ENCODE data around the gene SMIM5.

Gene SMIM5

DNA sequence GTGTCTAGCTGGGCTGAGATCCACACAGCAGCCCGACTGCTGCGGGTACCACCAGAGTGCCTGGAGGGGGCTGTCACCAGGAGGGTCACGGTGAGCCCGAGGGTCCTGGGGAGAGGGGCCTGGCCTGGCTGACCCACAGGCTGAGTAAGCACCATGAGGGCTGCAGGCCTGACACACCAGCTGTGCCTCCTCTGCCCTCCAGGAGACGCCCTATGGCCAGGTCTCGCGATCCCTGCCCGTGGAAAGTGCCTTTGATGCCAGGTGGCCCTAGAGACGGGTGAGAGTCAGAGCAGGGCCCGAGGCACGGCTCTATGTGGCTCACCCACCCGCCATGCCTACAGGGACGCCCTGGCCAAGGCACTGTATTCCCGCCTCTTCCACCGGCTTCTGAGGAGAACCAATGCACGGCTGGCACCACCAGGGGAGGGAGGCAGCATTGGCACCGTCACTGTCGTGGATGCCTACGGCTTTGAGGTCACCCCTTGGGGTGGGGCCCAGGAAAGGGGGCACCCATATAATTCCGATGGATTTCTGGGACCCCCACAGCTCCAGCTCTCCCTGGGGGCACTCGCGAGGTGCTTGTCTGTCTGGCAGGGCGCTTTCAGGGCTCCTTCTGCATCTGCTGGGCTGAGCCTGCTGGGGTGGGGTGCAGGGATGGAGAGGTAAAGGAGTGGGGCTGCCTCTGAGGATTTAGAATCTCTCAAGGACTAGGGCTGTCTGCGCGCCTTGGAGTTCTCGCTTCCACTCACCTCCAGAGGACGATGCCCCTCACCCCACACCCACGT, 38.5 kb upstream of the SMIM5 start:
- no peaks in the 10 kb centered on the region for H3K27me3 Mint-ChIP-seq
- no peaks in the 10 kb centered on the region for H3K9me3 Mint-ChIP-seq
- H3K27ac Mint-ChIP-seq = no peak overlapping the region
- peaks cover 21% of the 10 kb centered on the region for H3K36me3 Mint-ChIP-seq (ENCODE audit: low read depth)
- H3K4me3 Mint-ChIP-seq = no peak overlapping the region
- intact Hi-C loops (cut with micrococcal nuclease) = no loop called here
- peaks cover 18% of the 10 kb centered on the region for H3K4me1 Mint-ChIP-seq (ENCODE audit: low read depth)

DNA sequence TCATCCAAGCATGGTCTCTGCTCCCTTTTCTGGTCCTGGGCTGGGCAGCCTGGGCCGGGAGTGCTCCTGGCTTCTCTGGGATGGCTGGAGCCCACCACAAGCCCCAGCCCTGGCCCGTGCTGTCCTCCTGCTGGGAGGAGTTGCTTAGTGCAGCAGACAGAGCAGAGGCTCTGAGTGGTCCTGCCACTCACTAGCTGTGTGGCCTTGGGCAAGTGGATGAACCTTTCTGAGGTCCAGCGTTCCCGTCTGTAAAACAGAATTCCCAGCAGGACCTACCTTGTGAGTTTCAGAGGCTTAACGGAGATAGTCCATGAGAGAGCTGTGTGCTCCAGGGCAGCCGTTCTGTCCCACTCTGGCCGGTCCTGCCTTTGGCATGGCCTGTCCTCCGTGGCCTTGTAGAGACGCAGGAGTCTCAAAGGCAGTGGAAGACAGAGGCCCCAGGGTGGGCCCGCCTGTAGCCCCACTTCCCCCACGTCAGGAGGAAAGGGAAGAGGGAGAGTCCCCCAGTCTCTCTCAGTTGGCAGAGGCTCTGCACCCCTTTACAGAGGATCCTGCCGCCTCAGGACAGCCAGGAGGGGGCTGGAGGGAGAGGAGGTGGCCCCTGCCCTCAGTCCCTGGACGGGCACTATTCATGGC, 37.8 kb upstream of the SMIM5 start:
- intact Hi-C loops (cut with micrococcal nuclease) = no loop called here
- H3K4me3 Mint-ChIP-seq = no peak overlapping the region
- H3K27ac Mint-ChIP-seq = no peak overlapping the region
- no peaks in the 10 kb centered on the region for H3K9me3 Mint-ChIP-seq
- H3K36me3 Mint-ChIP-seq (ENCODE audit: low read depth) = peaks cover 21% of the 10 kb centered on the region
- peaks cover 11% of the 10 kb centered on the region for H3K4me1 Mint-ChIP-seq (ENCODE audit: low read depth)
- H3K27me3 Mint-ChIP-seq = no peaks in the 10 kb centered on the region

DNA sequence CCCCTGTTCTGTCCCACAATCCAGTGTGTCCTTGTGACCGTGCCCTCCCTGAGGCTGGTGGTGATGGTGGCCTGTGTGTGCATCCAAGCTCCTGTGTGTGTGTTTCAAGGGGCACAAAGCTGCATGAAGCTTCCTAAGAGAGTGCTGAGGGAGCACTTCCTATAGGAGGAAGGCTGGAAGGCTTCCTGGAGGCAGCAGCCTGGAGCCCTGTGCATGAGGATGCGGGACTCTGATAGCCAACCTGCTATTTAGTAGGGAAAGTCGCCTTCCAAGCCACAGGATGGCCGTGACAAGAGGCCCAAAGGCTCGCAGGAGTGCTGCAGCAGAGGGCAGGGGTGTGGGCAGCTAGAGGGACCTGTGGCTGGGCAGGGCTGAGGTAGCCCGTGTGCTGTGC, 37.3 kb upstream of the SMIM5 start:
- Mint-ChIP-seq H3K4me3 (no peak overlapping the region), H3K9me3 (no peaks in the 10 kb centered on the region), H3K36me3 (ENCODE audit: low read depth) (peaks cover 18% of the 10 kb centered on the region), H3K27ac (no peak overlapping the region), H3K27me3 (no peaks in the 10 kb centered on the region), H3K4me1 (ENCODE audit: low read depth) (peaks cover 6% of the 10 kb centered on the region)
- intact Hi-C loops (cut with micrococcal nuclease) = no loop called here

DNA sequence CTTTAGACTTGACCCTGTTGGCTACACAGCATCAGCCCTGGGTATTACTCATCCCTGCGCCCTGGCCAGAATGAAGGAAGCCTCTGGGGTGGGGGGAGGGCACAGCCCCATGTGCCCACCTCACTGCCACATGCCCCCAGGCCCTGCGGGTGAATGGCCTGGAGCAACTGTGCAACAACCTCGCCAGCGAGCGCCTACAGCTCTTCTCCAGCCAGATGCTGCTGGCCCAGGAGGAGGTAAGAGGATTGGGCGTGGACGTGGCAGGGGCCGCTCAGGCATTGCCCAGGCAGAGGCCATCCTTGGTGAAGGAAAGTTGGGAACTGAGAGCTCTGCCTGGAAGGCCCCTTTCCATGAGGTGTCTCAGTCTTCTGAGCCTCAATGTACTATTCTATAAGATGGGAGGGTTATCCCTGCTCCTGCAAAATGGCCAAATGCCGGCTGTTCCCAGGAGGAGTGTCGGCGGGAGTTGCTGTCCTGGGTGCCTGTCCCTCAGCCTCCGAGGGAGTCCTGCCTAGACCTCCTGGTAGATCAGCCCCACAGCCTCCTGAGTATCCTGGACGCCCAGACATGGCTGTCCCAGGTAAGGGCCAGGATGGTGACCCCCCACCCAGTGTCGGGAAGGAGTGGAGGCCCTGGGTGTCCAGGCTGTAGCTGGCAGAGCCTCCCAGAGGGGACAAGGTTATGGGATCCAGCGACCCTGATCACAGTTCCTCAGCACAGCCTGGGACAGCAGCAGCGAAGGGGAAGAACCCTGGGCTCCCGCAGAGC, 36.7 kb upstream of the SMIM5 start:
- Mint-ChIP-seq H3K27me3 (no peaks in the 10 kb centered on the region), H3K4me1 (ENCODE audit: low read depth) (peaks cover 5% of the 10 kb centered on the region), H3K27ac (no peak overlapping the region), H3K9me3 (no peaks in the 10 kb centered on the region), H3K36me3 (ENCODE audit: low read depth) (peaks cover 17% of the 10 kb centered on the region), H3K4me3 (no peak overlapping the region)
- intact Hi-C loops (cut with micrococcal nuclease) = no loop called here

DNA sequence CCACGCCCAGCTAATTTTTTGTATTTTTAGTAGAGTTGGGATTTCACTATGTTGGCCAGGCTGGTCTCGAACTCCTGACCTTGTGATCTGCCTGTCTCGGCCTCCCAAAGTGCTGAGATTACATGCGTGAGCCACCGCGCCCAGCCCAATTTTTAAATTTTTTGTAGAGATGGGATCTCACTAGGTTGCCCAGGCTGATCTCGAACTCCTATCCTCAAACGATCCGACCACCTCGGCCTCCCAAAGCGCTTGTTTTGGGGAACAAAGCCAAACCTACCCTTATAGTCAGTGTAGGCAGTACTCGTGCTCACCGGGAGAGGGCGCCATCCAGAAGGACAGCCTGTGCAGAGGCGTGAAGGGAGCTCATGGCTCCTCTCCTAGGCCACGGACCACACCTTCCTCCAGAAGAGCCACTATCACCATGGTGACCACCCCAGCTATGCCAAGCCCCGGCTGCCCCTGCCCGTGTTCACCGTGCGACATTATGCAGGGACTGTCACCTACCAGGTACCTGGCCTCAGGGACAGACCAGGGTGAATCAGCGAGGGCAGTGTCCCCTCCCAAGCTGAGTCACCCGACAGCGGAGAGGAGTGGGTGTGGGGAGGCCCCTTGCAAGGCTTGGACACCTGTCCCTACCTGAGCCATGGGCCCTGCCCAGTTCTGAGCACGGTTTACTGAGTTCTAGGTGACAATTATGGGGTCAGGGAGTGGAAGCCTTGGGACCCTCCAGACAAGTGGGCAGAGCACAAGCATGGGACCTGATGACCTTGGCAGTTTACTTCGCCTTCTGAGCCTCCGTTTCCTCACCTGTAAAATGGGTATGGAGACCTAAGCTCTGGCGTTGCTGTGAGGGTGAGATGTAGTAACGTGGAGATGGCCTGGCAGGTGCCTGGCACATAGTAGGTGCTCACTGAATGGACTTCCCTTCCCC, 31.9 kb upstream of the SMIM5 start:
- Mint-ChIP-seq H3K36me3 (ENCODE audit: low read depth) (peaks cover 22% of the 10 kb centered on the region), H3K27ac (no peak overlapping the region), H3K9me3 (no peaks in the 10 kb centered on the region), H3K4me1 (ENCODE audit: low read depth) (peaks cover 27% of the 10 kb centered on the region), H3K27me3 (no peaks in the 10 kb centered on the region), H3K4me3 (no peak overlapping the region)
- intact Hi-C loops (cut with micrococcal nuclease) = no loop called here

DNA sequence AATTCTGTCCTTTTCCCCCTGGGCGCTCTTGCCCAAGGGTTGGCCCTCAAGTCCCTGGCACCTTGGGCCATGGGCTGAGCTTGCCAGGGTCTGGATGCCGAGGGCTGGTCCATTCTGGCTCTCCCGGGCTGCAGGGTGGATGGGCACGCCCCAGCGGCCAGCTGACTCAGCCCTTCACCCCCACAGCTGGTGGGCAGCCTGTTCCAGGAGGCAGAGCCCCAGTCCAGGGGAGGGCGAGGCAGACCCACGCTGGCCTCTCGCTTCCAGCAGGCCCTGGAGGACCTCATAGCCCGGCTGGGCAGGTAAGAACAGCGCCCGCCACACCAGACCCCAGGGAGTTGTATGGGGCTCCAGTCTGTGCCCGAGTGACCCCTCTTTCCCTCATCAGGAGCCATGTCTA, 30.6 kb upstream of the SMIM5 start:
- intact Hi-C loops (cut with micrococcal nuclease) = no loop called here
- H3K36me3 Mint-ChIP-seq (ENCODE audit: low read depth) = peaks cover 22% of the 10 kb centered on the region
- no peaks in the 10 kb centered on the region for H3K9me3 Mint-ChIP-seq
- no peaks in the 10 kb centered on the region for H3K27me3 Mint-ChIP-seq
- H3K27ac Mint-ChIP-seq = no peak overlapping the region
- H3K4me1 Mint-ChIP-seq (ENCODE audit: low read depth) = peaks cover 27% of the 10 kb centered on the region
- no peak overlapping the region for H3K4me3 Mint-ChIP-seq

DNA sequence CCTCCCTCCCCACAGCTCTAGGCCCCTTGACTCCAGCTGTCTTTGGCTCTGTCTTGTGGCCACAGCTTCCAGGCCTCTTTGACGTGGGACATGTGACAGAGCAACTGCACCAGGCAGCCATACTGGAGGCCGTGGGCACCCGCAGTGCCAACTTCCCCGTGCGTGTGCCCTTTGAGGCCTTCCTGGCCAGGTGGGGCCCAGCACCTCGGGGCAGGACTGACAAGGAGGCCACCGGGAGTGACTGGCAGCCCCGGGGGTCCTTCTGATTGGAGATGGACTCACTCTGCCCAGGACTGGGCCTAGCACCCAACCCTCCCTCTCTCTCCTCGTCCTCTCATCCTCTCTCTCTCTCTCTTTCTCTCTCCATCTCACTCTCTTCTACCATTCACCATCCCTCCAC, 30.1 kb upstream of the SMIM5 start:
- no peak overlapping the region for H3K4me3 Mint-ChIP-seq
- intact Hi-C loops (cut with micrococcal nuclease) = no loop called here
- H3K9me3 Mint-ChIP-seq = no peaks in the 10 kb centered on the region
- H3K4me1 Mint-ChIP-seq (ENCODE audit: low read depth) = peaks cover 27% of the 10 kb centered on the region
- H3K36me3 Mint-ChIP-seq (ENCODE audit: low read depth) = peaks cover 22% of the 10 kb centered on the region
- H3K27me3 Mint-ChIP-seq = no peaks in the 10 kb centered on the region
- no peak overlapping the region for H3K27ac Mint-ChIP-seq

DNA sequence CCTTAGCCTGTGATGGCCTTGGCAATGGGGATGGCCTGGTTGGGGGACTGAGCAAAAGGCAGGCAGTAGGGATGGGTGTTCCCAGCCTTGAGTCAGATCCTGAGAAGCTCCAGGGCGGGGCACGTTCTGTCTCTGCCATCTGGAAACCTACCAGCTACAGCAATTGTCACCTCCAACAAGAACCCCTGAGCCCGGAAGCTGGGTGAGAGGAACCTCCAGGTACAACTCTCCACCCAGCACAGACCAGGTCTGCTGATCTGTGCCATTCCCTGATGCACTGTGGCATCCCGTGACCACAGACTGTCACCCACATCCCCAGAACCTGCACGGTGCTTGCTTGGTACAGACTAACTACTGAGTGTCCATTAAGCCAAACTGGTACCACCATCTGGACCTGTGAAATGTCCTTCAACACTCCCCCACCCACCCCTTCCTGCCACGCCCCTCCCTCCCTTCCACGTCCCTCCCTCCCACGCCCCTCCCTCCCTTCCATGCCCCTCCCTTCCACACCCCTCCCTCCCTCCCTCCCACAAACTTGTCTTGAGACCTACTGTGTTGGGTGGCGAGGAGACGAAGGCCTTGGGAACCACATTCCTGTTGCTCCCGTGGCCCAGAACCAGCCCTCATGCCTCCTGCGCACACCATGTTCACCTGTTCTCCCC, 29.1 kb upstream of the SMIM5 start:
- H3K9me3 Mint-ChIP-seq = no peaks in the 10 kb centered on the region
- H3K27me3 Mint-ChIP-seq = no peaks in the 10 kb centered on the region

DNA sequence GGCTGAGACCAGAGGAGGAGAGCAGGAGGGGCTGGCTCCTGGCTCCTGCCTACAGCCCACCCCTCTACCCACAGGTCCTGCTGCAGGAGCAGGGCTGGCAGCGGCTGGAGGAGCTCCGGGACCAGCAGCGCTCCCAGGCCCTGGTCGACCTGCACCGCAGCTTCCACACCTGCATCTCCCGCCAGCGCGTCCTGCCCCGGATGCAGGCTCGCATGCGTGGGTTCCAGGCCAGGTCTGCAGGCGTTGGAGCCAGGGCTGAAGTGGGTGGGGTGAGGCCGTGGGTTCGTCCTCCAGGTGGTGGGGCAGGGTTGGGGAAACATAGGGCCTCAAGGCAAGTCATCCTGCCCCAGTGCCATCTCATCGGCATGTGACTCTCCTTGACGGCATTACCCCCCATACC, 27.4 kb upstream of the SMIM5 start:
- no peak overlapping the region for H3K27ac Mint-ChIP-seq
- no peak overlapping the region for H3K4me3 Mint-ChIP-seq
- no peaks in the 10 kb centered on the region for H3K27me3 Mint-ChIP-seq
- intact Hi-C loops (cut with micrococcal nuclease) = no loop called here
- no peaks in the 10 kb centered on the region for H3K9me3 Mint-ChIP-seq
- H3K36me3 Mint-ChIP-seq (ENCODE audit: low read depth) = peaks cover 32% of the 10 kb centered on the region
- peaks cover 27% of the 10 kb centered on the region for H3K4me1 Mint-ChIP-seq (ENCODE audit: low read depth)

More for the DNA sequence above, 29.1 kb upstream of the SMIM5 start:
- Mint-ChIP-seq H3K4me3 (no peak overlapping the region), H3K27ac (no peak overlapping the region), H3K36me3 (ENCODE audit: low read depth) (peaks cover 22% of the 10 kb centered on the region), H3K4me1 (ENCODE audit: low read depth) (peaks cover 27% of the 10 kb centered on the region)
- intact Hi-C loops (cut with micrococcal nuclease) = no loop called here

DNA sequence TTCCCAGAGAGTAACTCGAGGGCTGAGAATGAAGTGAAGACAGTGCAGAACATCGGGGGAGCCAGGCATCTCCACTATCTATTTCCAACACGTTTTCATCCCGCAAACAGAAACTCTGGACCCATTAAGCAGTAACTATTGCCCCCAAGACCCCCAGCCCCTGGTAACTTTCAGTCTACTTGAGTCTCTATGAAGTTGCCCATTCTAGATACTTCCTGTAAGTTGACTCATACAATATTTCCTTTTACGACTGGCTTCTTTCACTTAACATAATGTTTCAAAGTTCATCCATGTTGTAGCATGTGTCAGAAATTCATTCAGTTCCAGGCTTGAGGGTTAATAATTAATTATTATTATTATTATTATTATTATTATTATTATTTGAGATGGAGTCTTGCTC, 26.1 kb upstream of the SMIM5 start:
- Mint-ChIP-seq H3K27ac (no peak overlapping the region), H3K4me3 (no peak overlapping the region), H3K36me3 (ENCODE audit: low read depth) (peaks cover 35% of the 10 kb centered on the region)

DNA sequence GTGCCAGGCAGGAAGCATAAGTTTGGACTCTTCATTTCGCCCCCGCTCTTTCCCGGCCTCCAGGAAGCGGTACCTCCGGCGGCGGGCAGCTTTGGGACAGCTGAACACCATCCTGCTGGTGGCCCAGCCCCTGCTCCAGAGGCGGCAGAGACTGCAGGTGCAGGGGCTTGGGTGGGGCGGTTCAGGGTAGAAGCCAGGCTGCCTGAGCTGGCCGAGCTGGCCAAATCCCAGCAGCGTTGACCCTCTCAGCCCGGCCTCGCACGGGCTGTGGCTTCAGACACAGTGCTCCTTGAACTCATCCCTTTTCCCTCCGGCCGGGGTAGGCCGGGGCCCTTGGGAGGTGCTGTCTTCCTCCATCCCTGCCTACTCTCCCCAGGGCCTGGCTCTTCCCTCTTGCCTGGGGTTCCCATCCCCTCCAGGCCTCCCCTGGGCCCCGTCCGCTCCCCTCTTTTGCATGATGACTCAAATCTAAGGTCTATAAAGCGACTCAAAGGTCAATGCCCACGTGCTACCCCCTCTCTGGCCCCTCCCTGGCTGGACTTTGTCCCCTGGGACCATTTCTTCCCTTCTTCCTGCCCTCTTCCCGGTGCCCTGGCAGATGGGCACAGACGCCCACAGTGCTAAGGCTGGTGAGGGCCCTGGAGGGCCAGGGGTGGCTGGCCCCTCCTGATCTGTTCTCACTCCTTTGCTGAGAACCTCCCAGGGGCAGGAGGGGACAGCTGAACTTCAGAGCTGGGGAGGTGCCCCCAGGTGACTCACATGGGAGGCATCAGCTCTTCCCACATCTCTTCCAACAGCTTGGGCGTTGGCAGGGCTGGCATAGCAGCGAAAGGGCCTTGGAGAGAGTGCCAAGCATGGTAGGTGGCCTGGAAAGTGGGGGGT, 22.9 kb upstream of the SMIM5 start:
- intact Hi-C loops (cut with micrococcal nuclease) = no loop called here
- H3K4me1 Mint-ChIP-seq (ENCODE audit: low read depth) = no peaks in the 10 kb centered on the region
- H3K9me3 Mint-ChIP-seq = no peaks in the 10 kb centered on the region
- H3K27me3 Mint-ChIP-seq = no peaks in the 10 kb centered on the region
- peaks cover 55% of the 10 kb centered on the region for H3K36me3 Mint-ChIP-seq (ENCODE audit: low read depth)
- H3K4me3 Mint-ChIP-seq = no peak overlapping the region
- no peak overlapping the region for H3K27ac Mint-ChIP-seq

More for the DNA sequence above, 26.1 kb upstream of the SMIM5 start:
- intact Hi-C loops (cut with micrococcal nuclease) = no loop called here
- Mint-ChIP-seq H3K4me1 (ENCODE audit: low read depth) (peaks cover 17% of the 10 kb centered on the region), H3K27me3 (no peaks in the 10 kb centered on the region), H3K9me3 (no peaks in the 10 kb centered on the region)

DNA sequence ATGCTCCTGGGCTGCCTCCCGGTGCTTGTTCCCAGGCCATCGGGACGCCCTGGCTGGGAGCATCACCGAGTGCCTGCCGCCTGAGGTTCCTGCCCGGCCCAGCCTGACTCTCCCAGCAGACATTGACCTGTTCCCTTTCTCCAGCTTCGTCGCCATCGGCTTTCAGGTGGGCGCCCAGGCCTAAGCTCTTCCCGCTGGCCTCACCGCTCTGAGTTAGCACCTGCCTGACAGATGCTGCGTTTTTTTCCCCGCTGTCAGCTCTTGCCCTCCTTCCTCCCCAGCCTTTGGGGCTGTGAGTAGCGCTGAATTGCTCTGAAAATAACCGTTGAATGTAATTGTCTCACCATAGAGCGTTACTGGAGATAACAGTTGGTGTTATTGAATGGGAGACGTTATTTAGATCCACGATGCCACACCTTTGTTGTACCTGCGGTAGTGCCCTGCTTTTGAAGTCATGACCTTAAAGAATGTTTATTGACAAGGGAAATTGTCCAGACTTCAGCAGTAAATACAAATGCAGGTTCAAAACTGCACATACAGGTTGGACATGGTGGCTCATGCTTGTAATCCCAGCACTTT, 21.3 kb upstream of the SMIM5 start:
- Mint-ChIP-seq H3K4me3 (no peak overlapping the region), H3K27ac (no peak overlapping the region), H3K9me3 (no peaks in the 10 kb centered on the region), H3K4me1 (ENCODE audit: low read depth) (no peaks in the 10 kb centered on the region), H3K36me3 (ENCODE audit: low read depth) (peaks cover 71% of the 10 kb centered on the region), H3K27me3 (no peaks in the 10 kb centered on the region)
- intact Hi-C loops (cut with micrococcal nuclease) = no loop called here
